IPS-15b (cell line): ENCODE measurements around the gene VSIG10L.

Experiments
- H3K27me3 ChIP-seq: one replicate; pipeline ENCODE4 v1.6.1; 2013; ENCODE audit warnings: low read length; ENCODE audit not compliant: control insufficient read depth, insufficient read depth
- H3K36me3 ChIP-seq: one replicate; pipeline ENCODE4 v1.6.1; 2013; ENCODE audit warnings: low read length; ENCODE audit not compliant: control insufficient read depth, insufficient read depth
- H3K4me1 ChIP-seq: one replicate; pipeline ENCODE4 v1.6.1; 2013; ENCODE audit warnings: mild to moderate bottlenecking, low read length; ENCODE audit not compliant: control insufficient read depth, insufficient read depth
- H3K4me3 ChIP-seq: one replicate; pipeline ENCODE4 v1.5.1; 2013; ENCODE audit warnings: low read depth, low read length
- H3K9ac ChIP-seq: one replicate; pipeline ENCODE4 v1.6.1; 2013; ENCODE audit warnings: low read depth, mild to moderate bottlenecking, low read length
- H3K9me3 ChIP-seq: one replicate; pipeline ENCODE4 v1.6.1; 2013; ENCODE audit warnings: mild to moderate bottlenecking, low read length; ENCODE audit not compliant: control insufficient read depth, insufficient read depth

VSIG10L gene

DNA sequence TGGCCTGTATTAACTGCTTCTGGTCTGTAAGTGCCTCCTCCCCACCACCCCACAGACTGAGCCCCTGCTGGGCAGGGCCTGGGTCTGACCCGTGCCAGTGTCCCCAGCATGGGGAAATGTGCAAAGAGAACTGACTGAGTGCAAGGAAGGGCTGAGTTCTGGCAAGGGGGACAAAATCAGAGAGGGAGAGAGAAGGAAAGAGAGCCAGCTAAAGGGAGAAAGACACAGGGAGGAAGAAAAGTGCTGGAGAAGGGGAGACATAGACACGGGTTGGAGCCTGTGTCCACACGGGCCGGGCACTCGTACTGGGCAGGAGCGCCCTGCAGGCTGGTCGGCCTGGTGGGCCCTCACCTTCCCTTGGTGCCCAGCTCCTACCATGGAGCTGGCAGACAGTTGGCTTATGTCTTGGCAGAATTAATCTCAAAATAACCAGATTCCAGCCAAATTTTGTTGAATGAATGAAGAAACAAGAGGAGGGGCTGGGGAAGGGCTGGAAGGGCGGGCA lies 29.3 kb upstream of the VSIG10L start:
- no peaks in the 10 kb centered on the region for H3K4me1 ChIP-seq
- H3K9ac ChIP-seq = no peak overlapping the region
- H3K4me3 ChIP-seq = no peak overlapping the region
- peaks cover 2% of the 10 kb centered on the region for H3K27me3 ChIP-seq
- no peaks in the 10 kb centered on the region for H3K9me3 ChIP-seq
- H3K36me3 ChIP-seq = no peaks in the 10 kb centered on the region

- Histone ChIP-seq H3K36me3 (no peaks in the 10 kb centered on the region), H3K4me3 (no peak overlapping the region), H3K9ac (no peak overlapping the region), H3K27me3 (peaks cover 2% of the 10 kb centered on the region), H3K4me1 (peaks cover 6% of the 10 kb centered on the region), H3K9me3 (no peaks in the 10 kb centered on the region)
These were observed 28.3 kb upstream of the VSIG10L start for GRCh38 chr19:51370230-51370629.

DNA sequence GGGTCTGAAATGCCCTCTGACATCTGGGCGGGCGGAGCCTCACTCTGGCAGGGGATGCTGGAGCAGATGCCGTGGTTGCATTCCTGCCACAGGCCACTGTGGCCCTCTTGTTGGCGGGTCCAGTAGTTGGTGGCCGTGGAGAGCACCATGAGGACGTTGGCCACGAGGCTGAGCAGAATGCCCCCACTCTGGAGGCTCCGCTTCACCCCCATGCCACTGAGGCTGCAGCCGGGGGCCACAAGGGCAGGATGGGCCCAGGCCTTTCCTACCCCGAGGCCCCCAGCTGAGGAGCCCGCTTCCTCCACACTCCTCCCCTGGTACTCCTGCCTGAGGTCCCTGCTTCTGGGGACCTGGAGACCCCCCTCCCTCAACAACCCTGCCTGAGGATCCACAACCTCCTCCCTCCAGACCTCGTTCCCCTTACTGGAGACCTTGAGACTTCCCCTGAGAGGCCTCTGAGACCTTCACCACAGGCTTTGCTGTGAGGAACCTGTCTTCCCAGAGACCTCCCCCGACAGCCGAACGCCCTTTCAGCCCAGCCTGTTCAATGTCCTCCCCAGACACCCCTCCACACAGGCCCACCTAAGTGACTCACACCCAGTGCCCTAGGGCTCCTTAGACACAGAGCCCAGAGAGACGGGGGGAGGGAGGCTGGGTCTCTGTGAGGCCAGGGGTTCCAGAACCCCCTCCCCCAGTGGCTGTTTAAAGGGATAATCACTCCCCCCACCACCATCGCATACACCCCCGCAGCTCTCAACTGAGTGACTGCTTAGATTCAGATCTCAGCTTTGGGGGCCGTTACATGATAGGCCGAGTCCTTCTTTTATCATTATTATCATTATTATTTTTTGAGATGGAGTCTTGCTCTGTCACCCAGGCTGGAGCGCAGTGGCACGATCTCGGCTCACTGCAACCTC lies 26.7 kb upstream of the VSIG10L start, which contains the start of gene CLDND2:
CLDND2 (minus strand) TSS at position 638 of the 917 bp plus-strand sequence; CDS start at position 212, 426 bp downstream.
- Histone ChIP-seq H3K9ac (peak within 1 kb of the TSS; percentile 85), H3K9me3 (no peaks in the 10 kb centered on the region)

GRCh38 chr19:51367565-51368365 lies 25.8 kb upstream of the VSIG10L start:
- Histone ChIP-seq H3K27me3 (peaks cover 2% of the 10 kb centered on the region), H3K4me3 (peak overlapping the region; percentile 97), H3K4me1 (peaks cover 9% of the 10 kb centered on the region), H3K9ac (peak overlapping the region; percentile 85), H3K9me3 (no peaks in the 10 kb centered on the region), H3K36me3 (no peaks in the 10 kb centered on the region)

More for the DNA sequence above, 26.7 kb upstream of the VSIG10L start, which contains the start of gene CLDND2:
- H3K36me3 ChIP-seq = no peaks in the 10 kb centered on the region
- H3K27me3 ChIP-seq = peaks cover 2% of the 10 kb centered on the region
- H3K4me3 ChIP-seq = peak within 1 kb of the TSS; percentile 87
- H3K4me1 ChIP-seq = peaks cover 6% of the 10 kb centered on the region

- Histone ChIP-seq H3K36me3 (no peaks in the 10 kb centered on the region), H3K9ac (peak overlapping the region; percentile 73), H3K9me3 (no peaks in the 10 kb centered on the region), H3K4me1 (peaks cover 12% of the 10 kb centered on the region), H3K4me3 (peak overlapping the region; percentile 97), H3K27me3 (peaks cover 2% of the 10 kb centered on the region)
These were observed 25.3 kb upstream of the VSIG10L start for GRCh38 chr19:51367255-51367564.

- H3K9ac ChIP-seq = peak overlapping the region; percentile 73
- no peaks in the 10 kb centered on the region for H3K36me3 ChIP-seq
- no peaks in the 10 kb centered on the region for H3K9me3 ChIP-seq
- peak overlapping the region; percentile 97 for H3K4me3 ChIP-seq
- H3K27me3 ChIP-seq = no peaks in the 10 kb centered on the region
- H3K4me1 ChIP-seq = peaks cover 12% of the 10 kb centered on the region
These were observed 24.7 kb upstream of the VSIG10L start for GRCh38 chr19:51366389-51367254.

DNA sequence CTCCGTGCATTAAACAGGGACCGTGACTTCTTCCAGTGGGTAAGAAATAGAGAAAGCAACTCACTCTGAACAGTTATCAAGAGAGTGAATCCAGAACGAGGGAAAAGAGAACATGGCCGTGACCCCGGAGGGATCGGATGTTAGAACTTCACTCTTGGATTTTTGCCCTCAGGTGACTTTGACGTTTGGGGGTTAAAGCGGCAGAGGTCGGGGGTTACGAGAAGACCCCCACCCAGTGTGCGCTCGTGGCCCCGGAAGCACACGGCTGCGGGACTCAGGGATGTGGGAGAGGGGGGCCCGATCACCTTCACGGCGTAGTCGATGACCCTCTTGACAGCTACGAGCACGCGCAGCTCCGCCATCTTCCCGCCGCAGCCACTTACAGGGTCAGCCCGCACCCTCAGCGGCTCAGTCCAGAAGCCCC lies 24.0 kb upstream of the VSIG10L start, which contains the start of gene ETFB:
ETFB (minus strand) TSS at position 424 of the 424 bp plus-strand sequence; CDS start at position 362, 62 bp downstream.
- Histone ChIP-seq H3K4me1 (peaks cover 12% of the 10 kb centered on the region), H3K27me3 (no peaks in the 10 kb centered on the region), H3K9me3 (no peaks in the 10 kb centered on the region), H3K4me3 (peak within 1 kb of the TSS; percentile 97), H3K9ac (peak within 1 kb of the TSS; percentile 79), H3K36me3 (no peaks in the 10 kb centered on the region)

GRCh38 chr19:51365211-51365964 lies 23.4 kb upstream of the VSIG10L start:
- H3K9me3 ChIP-seq = no peaks in the 10 kb centered on the region
- H3K36me3 ChIP-seq = no peaks in the 10 kb centered on the region
- H3K4me1 ChIP-seq = peaks cover 12% of the 10 kb centered on the region
- peak overlapping the region; percentile 64 for H3K4me3 ChIP-seq
- peak overlapping the region; percentile 79 for H3K9ac ChIP-seq
- H3K27me3 ChIP-seq = no peaks in the 10 kb centered on the region

GRCh38 chr19:51364200-51365106 lies 22.5 kb upstream of the VSIG10L start:
- Histone ChIP-seq H3K9ac (no peak overlapping the region), H3K4me1 (peaks cover 12% of the 10 kb centered on the region)

DNA sequence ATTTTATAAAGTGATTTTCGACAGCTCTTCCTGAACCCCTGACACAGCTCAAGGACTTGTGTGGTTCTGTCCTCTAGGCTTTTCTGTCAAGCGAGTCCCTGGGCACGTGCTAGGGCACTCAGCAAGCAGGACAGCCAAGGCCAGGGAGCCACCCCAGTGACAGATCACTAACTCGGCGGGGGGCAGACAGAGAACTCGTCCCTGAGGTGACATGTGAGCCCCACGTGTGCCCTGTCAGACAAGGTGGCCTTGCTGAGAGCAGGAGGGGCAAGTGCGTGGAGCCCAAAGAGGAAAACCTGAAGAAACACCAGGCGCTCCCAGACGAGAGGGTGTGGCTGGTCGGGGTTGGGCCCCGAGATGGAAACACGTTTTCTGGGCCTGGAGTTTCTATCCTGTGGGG lies 19.3 kb upstream of the VSIG10L start:
- no peak overlapping the region for H3K9ac ChIP-seq
- H3K27me3 ChIP-seq = no peaks in the 10 kb centered on the region
- H3K4me3 ChIP-seq = no peak overlapping the region
- peaks cover 12% of the 10 kb centered on the region for H3K4me1 ChIP-seq
- no peaks in the 10 kb centered on the region for H3K9me3 ChIP-seq
- H3K36me3 ChIP-seq = no peaks in the 10 kb centered on the region

More at GRCh38 chr19:51364200-51365106, 22.5 kb upstream of the VSIG10L start:
- Histone ChIP-seq H3K27me3 (no peaks in the 10 kb centered on the region), H3K4me3 (no peak overlapping the region), H3K9me3 (no peaks in the 10 kb centered on the region), H3K36me3 (no peaks in the 10 kb centered on the region)
